ENCODE measurements around the gene TRMO. TPM values are rescaled to one million over a fixed set of nuclear protein-coding genes. Genes with fewer than 3 reads are reported as not detected.
A peak's percentile ranks its signal among the peaks of the same experiment; 100 is the strongest.

The TRMO gene
- total RNA-seq (2021) (12.0 and 15.8 TPM in 2 replicates), Bru-seq, nascent RNA (percentile 92 among the genes with signal in this experiment), BruChase-seq, experiment 1, labeled RNA remaining after a 2-hour chase (percentile 80 among the genes with signal in this experiment), BruChase-seq, experiment 2, labeled RNA remaining after a 6-hour chase (percentile 81 among the genes with signal in this experiment)
- long read RNA-seq, transcript TRMO-203 (5 exons, 1,647 nt): major isoform, 26 of 33 reads
- long read RNA-seq, partial matches to known transcripts: 1 of 33 reads
- long read RNA-seq, other reads (novel, unspliced or antisense): 6 of 33 reads

GRCh38 chr9:97921959-97922724, at the start of gene TRMO:
Gene TRMO (minus strand): TSS chr9:97922500. CDS start chr9:97922493, 7 bp downstream.
- intact Hi-C loops (cut with micrococcal nuclease; ENCODE audit: unreplicated experiment): loop anchor here (2.0 to 5.0 kb wide), 9 partner anchors 61 to 1077 kb away; partner anchors contain the start of genes ANP32B, CORO2A and NANS
- H3K79me2 ChIP-seq (ENCODE audit: low read depth): peaks cover 26% of the 10 kb centered on the region
- peak; percentile 90 to 97 for DNase-seq
- H3K9me2 ChIP-seq (ENCODE audit: insufficient read depth): no peaks in the 10 kb centered on the region
- ChIA-PET CTCF (interaction anchor here (0.5 to 1.7 kb wide), 10 partner anchors 79 to 1897 kb away, joined by 3 to 22 read pairs (median 6); partner anchors contain the start of gene NANS), POLR2A (ENCODE audit: unreplicated experiment) (interaction anchor here (0.5 to 1.1 kb wide), 10 partner anchors 14 to 1578 kb away, joined by 3 to 23 read pairs (median 6); partner anchors contain the start of genes NANS and TSTD2)
- H3K9me3 ChIP-seq (ENCODE audit: insufficient read depth, low read depth): no peaks in the 10 kb centered on the region
- peak within 1 kb of the TSS; percentile 91 for H3K4me2 ChIP-seq
- peaks cover 18% of the 10 kb centered on the region; the same call in 1 of the 2 replicates for H3K4me1 ChIP-seq (replicated peaks; ENCODE audit: insufficient read depth)
- H3K27ac ChIP-seq: peak within 1 kb of the TSS; percentile 82
- TF ChIP-seq EZH2 (IDR thresholded peaks at IDR 0.05; ENCODE audit: low read depth): no peak
- TF ChIP-seq CTCF (conservative IDR thresholded peaks at IDR 0.05): peak; percentile 70
- peaks cover 16% of the 10 kb centered on the region for H3F3A ChIP-seq (ENCODE audit: insufficient read depth, low read depth)
- H3K27me3 ChIP-seq (ENCODE audit: insufficient read depth, low read depth): no peaks in the 10 kb centered on the region
- H3K4me3 ChIP-seq: peak within 1 kb of the TSS; percentile 66
- H2AFZ ChIP-seq: peak within 1 kb of the TSS; percentile 98
- BruUV-seq (replicated peaks): no TSS peak
- no peaks in the 10 kb centered on the region for H3K36me3 ChIP-seq (ENCODE audit: low read depth)
- H4K20me1 ChIP-seq (ENCODE audit: insufficient read depth): no peaks in the 10 kb centered on the region

GRCh38 chr9:97970165-97970564, 47.9 kb upstream of the TRMO start:
- no peaks in the 10 kb centered on the region for H3K79me2 ChIP-seq (ENCODE audit: low read depth)
- no peaks in the 10 kb centered on the region for H3K27me3 ChIP-seq (ENCODE audit: insufficient read depth, low read depth)
- no peaks in the 10 kb centered on the region for H3F3A ChIP-seq (ENCODE audit: insufficient read depth, low read depth)
- H3K9me2 ChIP-seq (ENCODE audit: insufficient read depth): no peaks in the 10 kb centered on the region
- DNase-seq: no peak
- H2AFZ ChIP-seq: no peak overlapping the region
- H3K4me3 ChIP-seq: no peak overlapping the region
- H3K4me1 ChIP-seq (replicated peaks; ENCODE audit: insufficient read depth): no peaks in the 10 kb centered on the region
- ChIA-PET POLR2A (ENCODE audit: unreplicated experiment) (no interaction called here), CTCF (no interaction called here)
- H3K9me3 ChIP-seq (ENCODE audit: insufficient read depth, low read depth): no peaks in the 10 kb centered on the region
- no peaks in the 10 kb centered on the region for H4K20me1 ChIP-seq (ENCODE audit: insufficient read depth)
- no TSS peak for BruUV-seq (replicated peaks)
- no peak for TF ChIP-seq CTCF (conservative IDR thresholded peaks at IDR 0.05)
- H3K36me3 ChIP-seq (ENCODE audit: low read depth): no peaks in the 10 kb centered on the region
- no peak overlapping the region for H3K27ac ChIP-seq
- intact Hi-C loops (cut with micrococcal nuclease; ENCODE audit: unreplicated experiment): no loop called here
- H3K4me2 ChIP-seq: no peak overlapping the region

- Histone ChIP-seq H3K9me3 (ENCODE audit: insufficient read depth, low read depth) (no peaks in the 10 kb centered on the region), H2AFZ (no peak overlapping the region), H3F3A (ENCODE audit: insufficient read depth, low read depth) (no peaks in the 10 kb centered on the region), H3K9me2 (ENCODE audit: insufficient read depth) (no peaks in the 10 kb centered on the region), H3K4me1 (replicated peaks; ENCODE audit: insufficient read depth) (no peaks in the 10 kb centered on the region), H3K4me2 (no peak overlapping the region), H3K27me3 (ENCODE audit: insufficient read depth, low read depth) (no peaks in the 10 kb centered on the region), H3K27ac (no peak overlapping the region), H3K4me3 (no peak overlapping the region), H3K36me3 (ENCODE audit: low read depth) (no peaks in the 10 kb centered on the region), H3K79me2 (ENCODE audit: low read depth) (no peaks in the 10 kb centered on the region), H4K20me1 (ENCODE audit: insufficient read depth) (no peaks in the 10 kb centered on the region)
- TF ChIP-seq CTCF (conservative IDR thresholded peaks at IDR 0.05): no peak
- TF ChIP-seq EZH2 (IDR thresholded peaks at IDR 0.05; ENCODE audit: low read depth): no peak
- no peak for DNase-seq
- intact Hi-C loops (cut with micrococcal nuclease; ENCODE audit: unreplicated experiment): no loop called here
- POLR2A ChIA-PET (ENCODE audit: unreplicated experiment): no interaction called here
- no TSS peak for BruUV-seq (replicated peaks)
- CTCF ChIA-PET: no interaction called here
Measured at GRCh38 chr9:97969014-97969413, 46.7 kb upstream of the TRMO start.

All from PC-9 (cell line).